Embryonic facial prominence (tissue), 1 donor: ENCODE data around the gene DLG4.

ENCODE experiments used
- DNase-seq: peaks from one replicate; pipeline ENCODE4 v3.0.0-alpha.2; 2016; ENCODE audit errors: extremely low spot score

The DLG4 gene

GRCh38 chr17:7219812-7220592, at the start of gene DLG4, which contains the start of gene ACADVL:
Gene DLG4 (minus strand): TSS chr17:7219836.
Gene ACADVL (plus strand): TSS chr17:7219938. CDS start chr17:7219985, 47 bp downstream.
- DNase-seq: peak; percentile 61

DNA sequence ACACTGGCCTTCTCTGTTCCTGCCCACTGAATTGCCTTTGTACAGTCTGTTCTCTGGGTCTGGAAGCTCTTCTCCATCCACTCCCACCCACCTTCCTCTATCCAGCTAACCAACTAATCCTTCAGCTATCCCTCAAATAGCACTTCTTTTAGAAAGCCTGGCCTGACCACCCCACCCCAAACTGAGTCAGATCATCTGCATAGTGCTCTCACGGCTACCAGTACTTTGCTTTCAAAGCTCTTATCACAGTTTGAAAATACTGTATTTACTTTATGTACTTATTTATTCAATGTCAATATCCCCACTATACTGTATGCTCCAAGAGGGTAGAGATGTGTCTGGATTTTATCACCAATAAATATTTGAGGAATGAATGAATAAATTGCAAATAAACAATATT, 47.1 kb upstream of the DLG4 start:
- DNase-seq: no peak

DNA sequence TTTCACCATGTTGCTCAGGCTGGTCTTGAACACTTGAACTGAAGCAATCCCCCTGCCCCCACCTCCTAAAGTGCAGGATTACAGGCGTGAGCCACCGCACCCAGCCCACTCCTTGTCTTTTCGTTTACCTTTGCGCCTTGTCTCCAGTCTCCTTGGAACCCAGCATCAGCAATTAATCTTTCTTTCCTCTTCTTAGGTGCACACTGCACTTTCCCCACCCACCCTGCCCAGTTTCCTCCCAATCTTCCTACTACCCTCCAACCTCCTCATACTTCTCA, 44.1 kb upstream of the DLG4 start:
- DNase-seq: no peak

- no peak for DNase-seq
Observed at GRCh38 chr17:7262935-7263800, 43.5 kb upstream of the DLG4 start.

DNA sequence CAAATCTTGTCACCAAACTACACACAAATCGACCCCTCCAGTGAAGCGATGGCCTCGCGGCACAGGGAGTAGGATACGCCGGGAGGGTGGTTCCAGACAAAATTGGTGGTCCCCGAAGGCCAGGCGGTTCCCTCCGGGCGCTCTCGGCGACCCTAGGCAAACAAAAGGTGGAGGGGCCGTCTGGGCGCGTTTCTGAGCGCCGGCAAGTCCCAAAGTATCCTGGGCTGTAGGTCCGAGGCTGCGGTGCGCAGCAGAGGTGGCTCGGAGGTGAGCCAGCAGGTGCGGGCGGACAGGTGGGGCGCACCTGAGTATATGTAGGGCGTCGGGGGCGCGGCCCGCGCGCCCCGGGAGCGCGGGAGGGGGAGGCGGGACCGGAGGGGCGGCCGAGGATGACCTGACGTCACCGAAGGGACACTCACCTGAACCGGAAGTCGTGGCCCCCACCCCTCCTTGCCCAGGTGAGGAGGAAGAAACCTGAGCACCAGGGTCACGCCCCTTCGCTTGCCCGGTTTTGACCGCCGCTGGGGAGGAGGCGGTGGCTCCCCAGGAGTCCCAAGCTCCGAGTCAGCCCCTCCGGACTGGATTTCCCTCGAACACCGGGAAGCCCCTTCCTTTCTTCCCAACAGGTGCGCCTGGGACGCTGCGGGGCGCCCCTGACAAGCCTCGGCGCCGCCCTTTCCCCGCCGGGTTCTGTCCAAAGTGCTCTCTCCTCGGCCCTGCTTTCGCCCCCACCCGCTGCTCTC, 42.7 kb upstream of the DLG4 start, which contains the start of gene CLDN7:
CLDN7 (minus strand) TSS at position 287 of the 743 bp plus-strand sequence. CDS start 435 bp downstream, outside the sequence.
- DNase-seq: no peak

- DNase-seq: no peak
Observed at GRCh38 chr17:7261379-7262191, 41.9 kb upstream of the DLG4 start.

GRCh38 chr17:7260651-7261378, 41.2 kb upstream of the DLG4 start:
- DNase-seq: no peak

DNA sequence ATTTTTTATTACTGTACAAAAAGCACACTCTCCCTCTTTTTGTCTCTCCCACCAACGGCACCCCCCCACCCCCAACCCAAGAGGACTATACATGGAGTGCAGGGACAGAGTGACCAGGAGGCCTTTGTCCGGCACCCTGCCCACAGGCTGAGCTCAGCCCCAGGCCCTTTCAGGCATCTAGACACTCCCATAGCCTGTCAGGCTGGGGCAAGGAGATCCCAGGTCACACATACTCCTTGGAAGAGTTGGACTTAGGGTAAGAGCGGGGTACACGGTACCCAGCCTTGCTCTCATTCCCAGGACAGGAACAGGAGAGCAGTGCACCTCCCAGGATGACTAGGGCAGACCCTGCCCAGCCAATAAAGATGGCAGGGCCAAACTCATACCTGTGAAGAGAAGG, 40.5 kb upstream of the DLG4 start:
- DNase-seq: no peak

GRCh38 chr17:7259555-7259889, 39.9 kb upstream of the DLG4 start:
- DNase-seq: no peak

- DNase-seq: no peak
Observed at GRCh38 chr17:7258731-7259554, 39.3 kb upstream of the DLG4 start.

DNA sequence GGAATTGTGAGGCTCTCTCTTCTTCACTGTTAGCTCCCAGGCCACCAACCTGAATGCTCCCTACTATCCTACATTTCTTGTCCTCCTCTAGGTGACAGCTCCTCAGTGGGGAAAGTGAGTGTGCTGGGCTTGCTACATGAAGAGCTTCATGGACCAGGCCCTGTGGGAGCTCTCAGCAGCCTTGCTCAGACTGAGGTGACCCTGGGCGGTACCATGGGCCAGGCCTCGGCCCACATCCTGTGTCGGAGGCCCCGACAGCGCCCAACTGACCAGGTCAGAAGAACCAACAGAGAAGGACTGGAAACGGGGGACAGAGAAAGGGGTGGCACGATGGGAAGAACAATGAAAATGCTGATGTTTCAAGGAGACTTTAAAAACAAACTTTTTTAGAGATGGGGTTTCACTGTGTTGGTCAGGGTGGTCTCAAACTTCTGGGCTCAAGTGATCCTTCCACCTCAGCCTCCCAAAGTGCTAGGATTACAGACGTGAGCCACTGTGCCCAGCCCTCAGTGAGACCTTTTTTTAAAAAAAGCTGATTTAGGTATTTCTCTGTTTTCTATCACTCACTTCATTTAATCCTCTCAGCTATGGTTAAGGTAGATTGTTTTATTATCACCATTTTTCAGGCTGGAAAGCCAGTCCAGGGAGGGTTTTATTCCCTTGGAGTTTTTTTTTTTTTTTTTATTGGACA, 37.3 kb upstream of the DLG4 start:
- DNase-seq: no peak

GRCh38 chr17:7254511-7254910, 34.9 kb upstream of the DLG4 start:
- no peak for DNase-seq

DNA sequence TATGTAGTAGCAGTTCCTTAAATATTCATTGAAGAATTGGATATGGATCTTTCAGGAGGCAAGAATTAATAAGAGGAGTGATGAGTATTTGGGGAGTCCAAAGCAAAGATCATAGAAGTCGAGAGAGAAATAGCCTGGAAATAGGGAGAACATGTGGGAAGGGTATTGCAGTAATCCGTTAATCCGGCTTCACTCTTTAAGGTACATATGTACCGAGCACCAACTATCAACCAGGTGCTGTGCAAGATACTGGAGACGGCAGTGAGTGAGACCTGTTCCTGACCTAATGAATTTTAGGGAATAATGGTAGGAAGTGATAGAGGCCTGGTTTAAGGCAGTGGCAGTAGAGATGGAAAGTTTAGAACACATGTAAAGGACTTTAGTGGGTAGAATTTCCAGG, 33.4 kb upstream of the DLG4 start:
- no peak for DNase-seq

- peak; percentile 83 for DNase-seq
Observed at GRCh38 chr17:7252176-7253043, 32.8 kb upstream of the DLG4 start, which contains the start of gene ELP5. Gene ELP5 (plus strand): TSS chr17:7252215. CDS start chr17:7252551, 336 bp downstream.

- DNase-seq: peak; percentile 99
Observed at GRCh38 chr17:7251661-7252175, 32.1 kb upstream of the DLG4 start, which contains the start of gene CTDNEP1. Gene CTDNEP1 (minus strand): TSS chr17:7251734. CDS start chr17:7251296, 438 bp downstream.

DNA sequence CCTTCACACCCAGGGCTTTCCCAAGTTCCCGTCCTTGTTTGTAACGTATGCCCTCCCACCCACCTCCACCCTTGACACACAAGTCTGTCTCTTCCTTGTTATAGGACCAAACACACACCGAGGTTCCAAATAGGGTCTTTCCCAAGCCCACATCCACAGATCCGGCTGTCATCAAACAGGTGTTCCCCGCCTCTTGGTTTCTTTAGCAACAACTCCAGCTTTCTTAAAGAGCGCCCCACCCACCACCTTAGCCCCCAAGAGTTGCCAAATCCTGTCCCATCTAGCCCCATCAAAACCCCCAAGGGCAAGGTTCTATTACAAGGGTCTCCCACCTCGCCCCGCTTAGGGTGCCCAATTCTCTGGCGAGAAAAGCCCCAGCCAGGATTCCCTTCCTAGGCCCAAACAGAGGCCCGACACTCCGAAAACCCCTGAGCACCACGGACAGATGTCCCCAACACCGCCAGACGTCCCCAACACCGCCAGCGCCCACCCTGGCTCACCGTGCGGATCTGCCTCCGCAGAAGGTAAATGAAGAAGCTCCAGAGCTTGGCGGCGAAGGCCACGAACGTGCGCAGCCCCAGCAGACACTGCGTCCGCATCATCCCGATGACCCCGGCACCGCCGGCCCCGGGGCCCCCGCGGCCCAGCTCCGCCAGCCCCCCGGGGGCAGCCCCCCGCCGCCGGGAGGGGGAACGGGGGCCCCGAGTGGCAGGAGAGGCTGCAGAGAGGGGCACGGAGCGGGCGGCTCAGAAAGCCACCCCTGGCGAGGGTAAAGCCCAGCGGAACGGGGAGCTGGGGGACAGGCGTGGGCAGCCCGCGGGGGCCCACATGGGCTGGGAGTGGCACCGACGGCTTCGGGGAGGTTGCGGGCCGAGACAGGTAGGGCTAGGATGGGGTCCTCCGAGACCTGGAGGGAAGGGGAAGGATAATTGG, 31.3 kb upstream of the DLG4 start:
- DNase-seq: no peak

GRCh38 chr17:7249830-7250229, 30.2 kb upstream of the DLG4 start:
- no peak for DNase-seq
